Choroid plexus epithelial cell (primary cell): Measurements from ENCODE around the gene CCDC106.

Experiments used
- DNase-seq: peaks from one replicate; pipeline ENCODE4 v3.0.0-alpha.2; 2010; ENCODE audit warnings: low read depth
- H3K4me3 ChIP-seq: 2 replicates; pipeline ENCODE4 v1.5.1; 2011; ENCODE audit warnings: low read depth, mild to moderate bottlenecking, control low read depth, low read length, moderate library complexity
- CTCF ChIP-seq: conservative IDR thresholded peaks from 2 replicates; pipeline ENCODE4 v1.5.1; 2011; ENCODE audit warnings: low read depth, mild to moderate bottlenecking, control low read depth, inconsistent platforms, low read length, moderate library complexity

The CCDC106 gene

GRCh38 chr19:55645512-55645881 lies 2.5 kb upstream of the CCDC106 start:
- TF ChIP-seq CTCF, result no peak
- no peak for DNase-seq
- H3K4me3 ChIP-seq, result no peak overlapping the region

GRCh38 chr19:55646889-55647731 lies 902 bp upstream of the CCDC106 start:
- no peak for TF ChIP-seq CTCF
- no peak for DNase-seq
- H3K4me3 ChIP-seq, result peak overlapping the region; percentile 91

- DNase-seq, result no peak
- TF ChIP-seq CTCF, result no peak
- H3K4me3 ChIP-seq, result peak overlapping the region; percentile 91
Measured at GRCh38 chr19:55648585-55649267, 714 bp downstream of the CCDC106 start.

- peak overlapping the region; percentile 91 for H3K4me3 ChIP-seq
- DNase-seq, result no peak
- TF ChIP-seq CTCF, result no peak
Measured at GRCh38 chr19:55649268-55650125, 1.5 kb downstream of the CCDC106 start.

- no peak for TF ChIP-seq CTCF
- no peak for DNase-seq
- H3K4me3 ChIP-seq, result no peak overlapping the region
Measured at GRCh38 chr19:55650126-55650557, 2.1 kb downstream of the CCDC106 start.

- no peak for TF ChIP-seq CTCF
- no peak for DNase-seq
Measured at GRCh38 chr19:55650602-55651230, 2.7 kb downstream of the CCDC106 start.

More at GRCh38 chr19:55650602-55651230, 2.7 kb downstream of the CCDC106 start:
- H3K4me3 ChIP-seq, result no peak overlapping the region
